GM12865 (cell line): ENCODE measurements around the gene TTLL10.

Source experiments
- DNase-seq: peaks from one replicate; pipeline ENCODE4 v3.0.0; 2010; ENCODE audit warnings: low read depth
- H3K4me3 ChIP-seq: 2 replicates; pipeline ENCODE4 v1.5.1; 2011; ENCODE audit warnings: mild to moderate bottlenecking, low read depth, low read length, control low read depth
- CTCF ChIP-seq: IDR thresholded peaks from 2 replicates; pipeline ENCODE4 v1.5.1; 2011; ENCODE audit warnings: low read length, control low read depth, low read depth, inconsistent platforms; ENCODE audit not compliant: insufficient read depth; ENCODE audit errors: missing control alignments

Gene TTLL10

GRCh38 chr1:1236176-1236763, 62.6 kb downstream of the TTLL10 start:
- DNase-seq, result no peak
- TF ChIP-seq CTCF, result no peak
- H3K4me3 ChIP-seq, result no peak overlapping the region

- H3K4me3 ChIP-seq, result no peak overlapping the region
- TF ChIP-seq CTCF, result no peak
- no peak for DNase-seq
Observed at GRCh38 chr1:1236945-1237873, 63.5 kb downstream of the TTLL10 start.

GRCh38 chr1:1237874-1238701, 64.4 kb downstream of the TTLL10 start:
- no peak for DNase-seq
- no peak for TF ChIP-seq CTCF
- H3K4me3 ChIP-seq, result no peak overlapping the region

- no peak for DNase-seq
- no peak for TF ChIP-seq CTCF
- H3K4me3 ChIP-seq, result no peak overlapping the region
Observed at GRCh38 chr1:1238702-1239178, 65.1 kb downstream of the TTLL10 start.

GRCh38 chr1:1239227-1239613, 65.5 kb downstream of the TTLL10 start:
- DNase-seq, result no peak
- TF ChIP-seq CTCF, result no peak
- H3K4me3 ChIP-seq, result no peak overlapping the region

- TF ChIP-seq CTCF, result no peak
- DNase-seq, result no peak
- no peak overlapping the region for H3K4me3 ChIP-seq
Observed at GRCh38 chr1:1239614-1240347, 66.1 kb downstream of the TTLL10 start.
